CD4-positive, CD25-positive, alpha-beta regulatory T cell (primary cell): ENCODE data around the gene FAM83C. TPM values are rescaled to one million over a fixed set of nuclear protein-coding genes. Genes with fewer than 3 reads are reported as not detected.
"Not testable (repeated sequence)": the region's sequence is repeated elsewhere in the genome, so short reads cannot be mapped to it uniquely, and the experiment has no call there.

Experiments used
- ATAC-seq, 2 donors: fragments of 150-1000 bp; cut with Tn5 transposase; one replicate each; pipeline ENCODE4 v1.10.0; 2021; ENCODE audit warnings: low read depth in 2 of 2, moderate number of reproducible peaks in 2 of 2, moderate library complexity in 1 of 2
- DNase-seq, 3 donors: peaks; one replicate each; pipeline versions ENCODE4 v3.0.0 to v3.0.0-alpha.2; 2012 to 2022; ENCODE audit warnings: mixed read lengths in 1 of 3
- H3K27ac ChIP-seq: one replicate; pipeline ENCODE4 v1.7.0; 2013; ENCODE audit warnings: mild to moderate bottlenecking, low read length; ENCODE audit not compliant: insufficient read depth, poor library complexity, severe bottlenecking
- H3K27me3 ChIP-seq: one replicate; pipeline ENCODE4 v1.7.0; 2013; ENCODE audit warnings: low read length; ENCODE audit not compliant: control insufficient read depth, insufficient read depth
- H3K36me3 ChIP-seq: one replicate; pipeline ENCODE4 v1.7.0; 2013; ENCODE audit warnings: mild to moderate bottlenecking, low read length, moderate library complexity; ENCODE audit not compliant: control insufficient read depth, insufficient read depth
- H3K4me1 ChIP-seq: 2 replicates; pipeline ENCODE4 v1.7.0; 2013; ENCODE audit warnings: mild to moderate bottlenecking, low read length; ENCODE audit not compliant: insufficient read depth, control insufficient read depth, poor library complexity, severe bottlenecking
- H3K4me3 ChIP-seq: one replicate; pipeline ENCODE4 v1.7.0; 2013; ENCODE audit warnings: low read depth, mild to moderate bottlenecking, low read length, moderate library complexity
- H3K9me3 ChIP-seq, 2 experiments: 1 replicate in 1 of 2; 2 replicates in 1 of 2; pipeline ENCODE4 v1.7.0; 2013; ENCODE audit warnings: low read length in 2 of 2, mild to moderate bottlenecking in 1 of 2, moderate library complexity in 1 of 2; ENCODE audit not compliant: control insufficient read depth in 2 of 2
- H3K27ac Mint-ChIP-seq, 3 donors: one replicate each; pipeline ENCODE4 v1.8.0; 2020 to 2022; ENCODE audit warnings: mild to moderate bottlenecking in 3 of 3, mixed read lengths in 3 of 3, moderate library complexity in 2 of 3
- H3K27me3 Mint-ChIP-seq: one replicate; pipeline ENCODE4 v1.8.0; 2022; ENCODE audit warnings: mild to moderate bottlenecking, mixed read lengths
- H3K36me3 Mint-ChIP-seq: one replicate; pipeline ENCODE4 v1.8.0; 2020; ENCODE audit warnings: mixed read lengths
- H3K4me1 Mint-ChIP-seq, 4 donors: one replicate each; pipeline ENCODE4 v1.8.0; 2020 to 2022; ENCODE audit warnings: mixed read lengths in 4 of 4, mild to moderate bottlenecking in 1 of 4
- H3K4me3 Mint-ChIP-seq, 4 donors: one replicate each; pipeline ENCODE4 v1.8.0; 2020 to 2022; ENCODE audit warnings: mild to moderate bottlenecking in 4 of 4, mixed read lengths in 4 of 4, moderate library complexity in 3 of 4
- H3K9me3 Mint-ChIP-seq, 7 donors: one replicate each; pipeline ENCODE4 v1.8.0; 2020 to 2022; ENCODE audit warnings: mixed read lengths in 7 of 7, mild to moderate bottlenecking in 3 of 7, moderate library complexity in 2 of 7
- polyA plus RNA-seq, 4 donors: library from polyadenylated mRNA; unstranded; fragments of 300-500 nt; fragmentation: Illumina TruSeq; gene quantifications; one replicate each; pipeline ENCODE4 v1.2.3, GENCODE V29; 2021
- total RNA-seq: library from RNA; stranded (reverse); gene quantifications from one replicate; pipeline ENCODE4 v1.2.3, GENCODE V29; 2022

Gene FAM83C
- total and polyA plus RNA-seq, 5 donors from 2014 or later: not detected

GRCh38 chr20:35270021-35270902 lies 22.0 kb downstream of the FAM83C start:
- Mint-ChIP-seq H3K27ac (no peak overlapping the region), H3K9me3 (no peaks in the 10 kb centered on the region), H3K27me3 (no peaks in the 10 kb centered on the region), H3K36me3 (peaks cover 25% of the 10 kb centered on the region), H3K4me3 (no peak overlapping the region), H3K4me1 (peaks cover 0 to 20% (median 9%) of the 10 kb centered on the region in 4 donors)
- no peak overlapping the region for H3K27ac ChIP-seq
- ATAC-seq (no peak), DNase-seq (no peak)
- no peaks in the 10 kb centered on the region for H3K9me3 ChIP-seq
- no peaks in the 10 kb centered on the region for H3K27me3 ChIP-seq
- H3K4me3 ChIP-seq: no peak overlapping the region
- H3K4me1 ChIP-seq: no peaks in the 10 kb centered on the region
- H3K36me3 ChIP-seq: peaks cover 23% of the 10 kb centered on the region

- DNase-seq: peak in 2 of 3 donors; percentile 19 to 40
- Mint-ChIP-seq H3K27ac (no peak overlapping the region), H3K36me3 (peaks cover 28% of the 10 kb centered on the region), H3K4me3 (peak overlapping the region in 1 of 4 donors; percentile 38), H3K27me3 (no peaks in the 10 kb centered on the region), H3K9me3 (no peaks in the 10 kb centered on the region), H3K4me1 (peaks cover 0 to 19% (median 9%) of the 10 kb centered on the region in 4 donors)
- peak in 1 of 2 donors; percentile 36 for ATAC-seq
- Histone ChIP-seq H3K4me1 (no peaks in the 10 kb centered on the region), H3K27me3 (no peaks in the 10 kb centered on the region), H3K27ac (no peak overlapping the region), H3K9me3 (no peaks in the 10 kb centered on the region), H3K36me3 (peaks cover 23% of the 10 kb centered on the region), H3K4me3 (no peak overlapping the region)
Measured at GRCh38 chr20:35269055-35269781, 23.0 kb downstream of the FAM83C start.

GRCh38 chr20:35267092-35267491 lies 25.1 kb downstream of the FAM83C start:
- no peaks in the 10 kb centered on the region for H3K9me3 ChIP-seq
- Mint-ChIP-seq H3K9me3 (no peaks in the 10 kb centered on the region), H3K4me1 (peaks cover 0 to 16% (median 6%) of the 10 kb centered on the region in 4 donors), H3K36me3 (peaks cover 28% of the 10 kb centered on the region), H3K4me3 (no peak overlapping the region), H3K27ac (no peak overlapping the region), H3K27me3 (no peaks in the 10 kb centered on the region)
- no peak overlapping the region for H3K4me3 ChIP-seq
- ATAC-seq: no peak
- H3K27ac ChIP-seq: no peak overlapping the region
- H3K27me3 ChIP-seq: no peaks in the 10 kb centered on the region
- DNase-seq: no peak
- no peaks in the 10 kb centered on the region for H3K4me1 ChIP-seq
- peaks cover 33% of the 10 kb centered on the region for H3K36me3 ChIP-seq

GRCh38 chr20:35264755-35265154 lies 27.5 kb downstream of the FAM83C start:
- peaks cover 0 to 16% (median 6%) of the 10 kb centered on the region in 4 donors for H3K4me1 Mint-ChIP-seq
- no peak overlapping the region for H3K4me3 Mint-ChIP-seq
- Histone ChIP-seq H3K4me3 (no peak overlapping the region), H3K27ac (no peak overlapping the region), H3K4me1 (no peaks in the 10 kb centered on the region), H3K9me3 (no peaks in the 10 kb centered on the region), H3K27me3 (no peaks in the 10 kb centered on the region), H3K36me3 (peaks cover 24% of the 10 kb centered on the region)
- H3K36me3 Mint-ChIP-seq: peaks cover 22% of the 10 kb centered on the region
- no peaks in the 10 kb centered on the region for H3K9me3 Mint-ChIP-seq
- H3K27ac Mint-ChIP-seq: peak overlapping the region in 1 of 3 donors; percentile 38
- ATAC-seq (no peak), DNase-seq (no peak)
- no peaks in the 10 kb centered on the region for H3K27me3 Mint-ChIP-seq

- no peak overlapping the region for H3K4me3 ChIP-seq
- H3K9me3 Mint-ChIP-seq: no peaks in the 10 kb centered on the region
- DNase-seq: no peak
- H3K27me3 ChIP-seq: no peaks in the 10 kb centered on the region
- H3K27ac Mint-ChIP-seq: peak overlapping the region in 2 of 3 donors; percentile 73 to 76
- H3K36me3 ChIP-seq: peaks cover 25% of the 10 kb centered on the region
- H3K4me3 Mint-ChIP-seq: no peak overlapping the region
- peaks cover 26% of the 10 kb centered on the region for H3K36me3 Mint-ChIP-seq
- H3K4me1 ChIP-seq: no peaks in the 10 kb centered on the region
- peaks cover 0 to 12% (median 6%) of the 10 kb centered on the region in 4 donors for H3K4me1 Mint-ChIP-seq
- H3K27me3 Mint-ChIP-seq: no peaks in the 10 kb centered on the region
- H3K27ac ChIP-seq: no peak overlapping the region
- H3K9me3 ChIP-seq: no peaks in the 10 kb centered on the region
- ATAC-seq: no peak
Measured at GRCh38 chr20:35263532-35264341, 28.5 kb downstream of the FAM83C start.

GRCh38 chr20:35262731-35263531 lies 29.3 kb downstream of the FAM83C start:
- not testable (repeated sequence) for DNase-seq, H3K27ac ChIP-seq, H3K4me1 Mint-ChIP-seq, H3K9me3 Mint-ChIP-seq, H3K9me3 ChIP-seq, H3K4me3 ChIP-seq, H3K27me3 Mint-ChIP-seq, H3K4me1 ChIP-seq, H3K27me3 ChIP-seq, ATAC-seq
- Mint-ChIP-seq H3K27ac (peak overlapping the region in 1 of 3 donors; percentile 73), H3K36me3 (peaks cover 31% of the 10 kb centered on the region), H3K4me3 (peak overlapping the region in 1 of 4 donors; percentile 47)
- H3K36me3 ChIP-seq: peaks cover 20% of the 10 kb centered on the region

- peaks cover 26% of the 10 kb centered on the region for H3K36me3 Mint-ChIP-seq
Measured at GRCh38 chr20:35262321-35262720, 29.9 kb downstream of the FAM83C start.

More at GRCh38 chr20:35262321-35262720, 29.9 kb downstream of the FAM83C start:
- H3K4me1 Mint-ChIP-seq, H3K9me3 ChIP-seq, H3K4me3 ChIP-seq, H3K9me3 Mint-ChIP-seq, H3K4me1 ChIP-seq, H3K27ac ChIP-seq, H3K27me3 ChIP-seq, DNase-seq, H3K4me3 Mint-ChIP-seq, H3K27me3 Mint-ChIP-seq, H3K27ac Mint-ChIP-seq, ATAC-seq: not testable (repeated sequence)
- peaks cover 14% of the 10 kb centered on the region for H3K36me3 ChIP-seq
